ENCODE measurements around the gene MEX3B.

The MEX3B gene

GRCh38 chr15:82043796-82044372 lies 1.9 kb downstream of the MEX3B start:
- peak overlapping the region; percentile 78 to 79 for H3K4me3 ChIP-seq (replicated peaks in 1 of 2; ENCODE audit: low read depth in 2 of 2, low read length in 2 of 2)
- no peak for TF ChIP-seq CTCF (IDR thresholded peaks at IDR 0.05; ENCODE audit: low read depth, low read length)
- no peak for DNase-seq (ENCODE audit: low read depth in 2 of 2)

- TF ChIP-seq CTCF (IDR thresholded peaks at IDR 0.05; ENCODE audit: low read depth, low read length), result no peak
- H3K4me3 ChIP-seq (replicated peaks in 1 of 2; ENCODE audit: low read depth in 2 of 2, low read length in 2 of 2), result peak overlapping the region; percentile 78 to 79
- DNase-seq (ENCODE audit: low read depth in 2 of 2), result no peak
These were observed 2.6 kb downstream of the MEX3B start for GRCh38 chr15:82043130-82043673.

GRCh38 chr15:82040862-82041261 lies 5.0 kb downstream of the MEX3B start:
- no peak for TF ChIP-seq CTCF (IDR thresholded peaks at IDR 0.05; ENCODE audit: low read depth, low read length)
- no peak overlapping the region for H3K4me3 ChIP-seq (replicated peaks in 1 of 2; ENCODE audit: low read depth in 2 of 2, low read length in 2 of 2)
- DNase-seq (ENCODE audit: low read depth in 2 of 2), result no peak

DNA sequence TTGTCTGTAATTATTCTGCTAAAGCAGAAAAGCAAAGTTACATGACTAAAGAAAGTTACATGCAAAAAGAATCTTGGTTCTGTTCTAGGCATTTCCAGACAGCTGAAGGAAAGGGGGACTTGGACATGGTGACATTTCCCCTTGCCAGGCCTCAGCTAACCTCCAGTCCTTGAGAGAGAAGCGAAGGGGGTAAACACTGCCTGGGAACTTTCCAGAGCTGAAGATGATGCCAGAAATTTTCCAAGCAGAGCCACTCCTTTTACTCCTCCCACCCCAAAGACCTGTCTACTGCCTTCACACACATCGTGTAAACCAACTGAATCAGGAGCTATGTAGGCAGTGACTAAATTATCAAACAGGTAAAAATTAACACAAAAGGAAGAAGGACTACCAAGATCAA lies 5.4 kb downstream of the MEX3B start:
- H3K4me3 ChIP-seq (replicated peaks in 1 of 2; ENCODE audit: low read depth in 2 of 2, low read length in 2 of 2), result no peak overlapping the region
- TF ChIP-seq CTCF (IDR thresholded peaks at IDR 0.05; ENCODE audit: low read depth, low read length), result no peak
- DNase-seq (ENCODE audit: low read depth in 2 of 2), result peak in 1 of 2 donors; percentile 5

- DNase-seq (ENCODE audit: low read depth in 2 of 2), result no peak
- TF ChIP-seq CTCF (IDR thresholded peaks at IDR 0.05; ENCODE audit: low read depth, low read length), result no peak
- H3K4me3 ChIP-seq (replicated peaks in 1 of 2; ENCODE audit: low read depth in 2 of 2, low read length in 2 of 2), result no peak overlapping the region
These were observed 5.9 kb downstream of the MEX3B start for GRCh38 chr15:82039871-82040270.

- no peak for DNase-seq (ENCODE audit: low read depth in 2 of 2)
- no peak for TF ChIP-seq CTCF (IDR thresholded peaks at IDR 0.05; ENCODE audit: low read depth, low read length)
- H3K4me3 ChIP-seq (replicated peaks in 1 of 2; ENCODE audit: low read depth in 2 of 2, low read length in 2 of 2), result no peak overlapping the region
These were observed 9.4 kb downstream of the MEX3B start for GRCh38 chr15:82036461-82036860.

DNA sequence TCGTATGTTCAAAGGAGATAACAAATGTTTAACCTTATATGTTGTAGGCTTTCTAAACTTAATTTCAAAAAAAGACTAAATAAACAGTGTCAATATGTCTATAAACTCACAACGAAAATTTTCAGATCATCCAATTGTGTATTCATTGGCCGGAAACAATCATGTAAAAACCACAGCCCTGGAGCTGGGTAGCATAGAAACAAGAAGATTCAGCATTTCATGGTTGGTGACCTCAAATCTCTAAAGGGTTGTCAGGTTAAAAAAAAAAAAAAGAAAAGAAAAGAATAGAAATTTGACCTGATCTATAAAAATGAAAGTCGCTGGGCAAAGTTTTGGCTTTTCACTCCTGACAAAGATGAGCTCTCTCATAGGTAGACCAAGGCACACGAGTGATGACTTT lies 13.9 kb downstream of the MEX3B start:
- H3K4me3 ChIP-seq (replicated peaks in 1 of 2; ENCODE audit: low read depth in 2 of 2, low read length in 2 of 2), result no peak overlapping the region
- DNase-seq (ENCODE audit: low read depth in 2 of 2), result no peak
- TF ChIP-seq CTCF (IDR thresholded peaks at IDR 0.05; ENCODE audit: low read depth, low read length), result no peak
